Measurements from ENCODE around the gene INTS11. TPM values are rescaled to one million over a fixed set of nuclear protein-coding genes. Genes with fewer than 3 reads are reported as not detected.

The INTS11 gene
- total and polyA plus RNA-seq, 2 experiments from 2014 or later: 102 to 161 TPM

DNA sequence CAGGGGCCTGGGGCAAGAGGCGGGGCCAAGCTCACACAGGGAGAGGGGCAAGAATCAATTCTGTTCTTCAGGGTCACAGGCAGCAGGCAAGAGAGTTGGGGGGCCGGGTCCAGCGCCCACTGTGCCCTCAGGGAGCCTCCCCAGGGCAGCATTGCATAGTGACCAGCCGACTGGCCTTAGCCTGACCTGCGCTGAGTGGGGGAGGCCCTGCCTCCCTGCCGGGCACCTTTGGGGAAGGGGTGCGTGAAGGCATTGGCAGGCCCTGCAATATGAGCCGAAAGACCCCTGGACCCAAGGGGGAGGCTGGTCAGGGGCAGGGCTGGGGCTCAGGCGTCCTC is 32.0 kb downstream of the INTS11 start:
- DNase-seq (ENCODE audit: low spot score) (no peak), ATAC-seq (no peak)
- Histone ChIP-seq H3K4me2 (no peak overlapping the region), H3K36me3 (ENCODE audit: insufficient read depth) (no peaks in the 10 kb centered on the region), H3K4me3 (no peak overlapping the region), H2AFZ (no peak overlapping the region), H3K27ac (ENCODE audit: low read depth) (no peak overlapping the region), H3K4me1 (ENCODE audit: insufficient read depth) (no peaks in the 10 kb centered on the region), H3K27me3 (ENCODE audit: insufficient read depth) (no peaks in the 10 kb centered on the region), H3F3A (replicated peaks; ENCODE audit: low read depth) (0 out of 2 replicates have a peak, but pooled peaks cover 9% of the 10 kb centered on the region), H3K79me2 (replicated peaks; ENCODE audit: insufficient read depth) (no peaks in the 10 kb centered on the region), H3K9me2 (ENCODE audit: insufficient read depth) (no peaks in the 10 kb centered on the region), H4K20me1 (replicated peaks; ENCODE audit: insufficient read depth) (no peaks in the 10 kb centered on the region)
- Mint-ChIP-seq H3K27ac (no peak overlapping the region), H3K9me3 (peaks cover 3% of the 10 kb centered on the region; the same call in 2 of the 3 replicates), H3K4me1 (peaks cover 4% of the 10 kb centered on the region; the same call in 1 of the 3 replicates), H3K27me3 (ENCODE audit: insufficient read depth, low read depth, poor library complexity) (peaks cover 11% of the 10 kb centered on the region), H3K4me3 (no peak overlapping the region), H3K36me3 (ENCODE audit: low read depth) (no peaks in the 10 kb centered on the region)
- TF ChIP-seq EZH2phosphoT487 (IDR thresholded peaks at IDR 0.05; ENCODE audit: unreplicated experiment) (no peak), CREB1 (CRISPR knock-in tag; IDR thresholded peaks at IDR 0.05; ENCODE audit: low read depth) (no peak), ZNF114 (CRISPR knock-in tag; IDR thresholded peaks at IDR 0.05) (no peak), ZNF331 (CRISPR knock-in tag; IDR thresholded peaks at IDR 0.05; ENCODE audit: low read depth) (no peak), NANOG (IDR thresholded peaks at IDR 0.05; ENCODE audit: borderline replicate concordance) (no peak), JUNB (IDR thresholded peaks at IDR 0.05; ENCODE audit: unreplicated experiment) (no peak), POLR2AphosphoS5 (IDR thresholded peaks at IDR 0.05; ENCODE audit: low read depth) (no peak), STAT1 (IDR thresholded peaks at IDR 0.05; ENCODE audit: unreplicated experiment) (no peak), EZH2 (IDR thresholded peaks at IDR 0.05; ENCODE audit: low read depth, unreplicated experiment) (no peak)
- TF ChIP-seq, protein P1, sequence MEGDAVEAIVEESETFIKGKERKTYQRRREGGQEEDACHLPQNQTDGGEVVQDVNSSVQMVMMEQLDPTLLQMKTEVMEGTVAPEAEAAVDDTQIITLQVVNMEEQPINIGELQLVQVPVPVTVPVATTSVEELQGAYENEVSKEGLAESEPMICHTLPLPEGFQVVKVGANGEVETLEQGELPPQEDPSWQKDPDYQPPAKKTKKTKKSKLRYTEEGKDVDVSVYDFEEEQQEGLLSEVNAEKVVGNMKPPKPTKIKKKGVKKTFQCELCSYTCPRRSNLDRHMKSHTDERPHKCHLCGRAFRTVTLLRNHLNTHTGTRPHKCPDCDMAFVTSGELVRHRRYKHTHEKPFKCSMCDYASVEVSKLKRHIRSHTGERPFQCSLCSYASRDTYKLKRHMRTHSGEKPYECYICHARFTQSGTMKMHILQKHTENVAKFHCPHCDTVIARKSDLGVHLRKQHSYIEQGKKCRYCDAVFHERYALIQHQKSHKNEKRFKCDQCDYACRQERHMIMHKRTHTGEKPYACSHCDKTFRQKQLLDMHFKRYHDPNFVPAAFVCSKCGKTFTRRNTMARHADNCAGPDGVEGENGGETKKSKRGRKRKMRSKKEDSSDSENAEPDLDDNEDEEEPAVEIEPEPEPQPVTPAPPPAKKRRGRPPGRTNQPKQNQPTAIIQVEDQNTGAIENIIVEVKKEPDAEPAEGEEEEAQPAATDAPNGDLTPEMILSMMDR (conservative IDR thresholded peaks at IDR 0.05; ENCODE audit: low read depth in 2 of 2): no peak
- TF ChIP-seq, protein P2, sequence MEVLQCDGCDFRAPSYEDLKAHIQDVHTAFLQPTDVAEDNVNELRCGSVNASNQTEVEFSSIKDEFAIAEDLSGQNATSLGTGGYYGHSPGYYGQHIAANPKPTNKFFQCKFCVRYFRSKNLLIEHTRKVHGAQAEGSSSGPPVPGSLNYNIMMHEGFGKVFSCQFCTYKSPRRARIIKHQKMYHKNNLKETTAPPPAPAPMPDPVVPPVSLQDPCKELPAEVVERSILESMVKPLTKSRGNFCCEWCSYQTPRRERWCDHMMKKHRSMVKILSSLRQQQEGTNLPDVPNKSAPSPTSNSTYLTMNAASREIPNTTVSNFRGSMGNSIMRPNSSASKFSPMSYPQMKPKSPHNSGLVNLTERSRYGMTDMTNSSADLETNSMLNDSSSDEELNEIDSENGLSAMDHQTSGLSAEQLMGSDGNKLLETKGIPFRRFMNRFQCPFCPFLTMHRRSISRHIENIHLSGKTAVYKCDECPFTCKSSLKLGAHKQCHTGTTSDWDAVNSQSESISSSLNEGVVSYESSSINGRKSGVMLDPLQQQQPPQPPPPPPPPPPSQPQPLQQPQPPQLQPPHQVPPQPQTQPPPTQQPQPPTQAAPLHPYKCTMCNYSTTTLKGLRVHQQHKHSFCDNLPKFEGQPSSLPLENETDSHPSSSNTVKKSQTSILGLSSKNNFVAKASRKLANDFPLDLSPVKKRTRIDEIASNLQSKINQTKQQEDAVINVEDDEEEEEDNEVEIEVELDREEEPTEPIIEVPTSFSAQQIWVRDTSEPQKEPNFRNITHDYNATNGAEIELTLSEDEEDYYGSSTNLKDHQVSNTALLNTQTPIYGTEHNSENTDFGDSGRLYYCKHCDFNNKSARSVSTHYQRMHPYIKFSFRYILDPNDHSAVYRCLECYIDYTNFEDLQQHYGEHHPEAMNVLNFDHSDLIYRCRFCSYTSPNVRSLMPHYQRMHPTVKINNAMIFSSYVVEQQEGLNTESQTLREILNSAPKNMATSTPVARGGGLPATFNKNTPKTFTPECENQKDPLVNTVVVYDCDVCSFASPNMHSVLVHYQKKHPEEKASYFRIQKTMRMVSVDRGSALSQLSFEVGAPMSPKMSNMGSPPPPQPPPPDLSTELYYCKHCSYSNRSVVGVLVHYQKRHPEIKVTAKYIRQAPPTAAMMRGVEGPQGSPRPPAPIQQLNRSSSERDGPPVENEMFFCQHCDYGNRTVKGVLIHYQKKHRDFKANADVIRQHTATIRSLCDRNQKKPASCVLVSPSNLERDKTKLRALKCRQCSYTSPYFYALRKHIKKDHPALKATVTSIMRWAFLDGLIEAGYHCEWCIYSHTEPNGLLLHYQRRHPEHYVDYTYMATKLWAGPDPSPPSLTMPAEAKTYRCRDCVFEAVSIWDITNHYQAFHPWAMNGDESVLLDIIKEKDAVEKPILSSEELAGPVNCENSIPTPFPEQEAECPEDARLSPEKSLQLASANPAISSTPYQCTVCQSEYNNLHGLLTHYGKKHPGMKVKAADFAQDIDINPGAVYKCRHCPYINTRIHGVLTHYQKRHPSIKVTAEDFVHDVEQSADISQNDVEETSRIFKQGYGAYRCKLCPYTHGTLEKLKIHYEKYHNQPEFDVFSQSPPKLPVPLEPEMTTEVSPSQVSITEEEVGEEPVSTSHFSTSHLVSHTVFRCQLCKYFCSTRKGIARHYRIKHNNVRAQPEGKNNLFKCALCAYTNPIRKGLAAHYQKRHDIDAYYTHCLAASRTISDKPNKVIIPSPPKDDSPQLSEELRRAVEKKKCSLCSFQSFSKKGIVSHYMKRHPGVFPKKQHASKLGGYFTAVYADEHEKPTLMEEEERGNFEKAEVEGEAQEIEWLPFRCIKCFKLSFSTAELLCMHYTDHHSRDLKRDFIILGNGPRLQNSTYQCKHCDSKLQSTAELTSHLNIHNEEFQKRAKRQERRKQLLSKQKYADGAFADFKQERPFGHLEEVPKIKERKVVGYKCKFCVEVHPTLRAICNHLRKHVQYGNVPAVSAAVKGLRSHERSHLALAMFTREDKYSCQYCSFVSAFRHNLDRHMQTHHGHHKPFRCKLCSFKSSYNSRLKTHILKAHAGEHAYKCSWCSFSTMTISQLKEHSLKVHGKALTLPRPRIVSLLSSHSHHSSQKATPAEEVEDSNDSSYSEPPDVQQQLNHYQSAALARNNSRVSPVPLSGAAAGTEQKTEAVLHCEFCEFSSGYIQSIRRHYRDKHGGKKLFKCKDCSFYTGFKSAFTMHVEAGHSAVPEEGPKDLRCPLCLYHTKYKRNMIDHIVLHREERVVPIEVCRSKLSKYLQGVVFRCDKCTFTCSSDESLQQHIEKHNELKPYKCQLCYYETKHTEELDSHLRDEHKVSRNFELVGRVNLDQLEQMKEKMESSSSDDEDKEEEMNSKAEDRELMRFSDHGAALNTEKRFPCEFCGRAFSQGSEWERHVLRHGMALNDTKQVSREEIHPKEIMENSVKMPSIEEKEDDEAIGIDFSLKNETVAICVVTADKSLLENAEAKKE (CRISPR knock-in tag; IDR thresholded peaks at IDR 0.05): no peak
- TF ChIP-seq, protein P3, sequence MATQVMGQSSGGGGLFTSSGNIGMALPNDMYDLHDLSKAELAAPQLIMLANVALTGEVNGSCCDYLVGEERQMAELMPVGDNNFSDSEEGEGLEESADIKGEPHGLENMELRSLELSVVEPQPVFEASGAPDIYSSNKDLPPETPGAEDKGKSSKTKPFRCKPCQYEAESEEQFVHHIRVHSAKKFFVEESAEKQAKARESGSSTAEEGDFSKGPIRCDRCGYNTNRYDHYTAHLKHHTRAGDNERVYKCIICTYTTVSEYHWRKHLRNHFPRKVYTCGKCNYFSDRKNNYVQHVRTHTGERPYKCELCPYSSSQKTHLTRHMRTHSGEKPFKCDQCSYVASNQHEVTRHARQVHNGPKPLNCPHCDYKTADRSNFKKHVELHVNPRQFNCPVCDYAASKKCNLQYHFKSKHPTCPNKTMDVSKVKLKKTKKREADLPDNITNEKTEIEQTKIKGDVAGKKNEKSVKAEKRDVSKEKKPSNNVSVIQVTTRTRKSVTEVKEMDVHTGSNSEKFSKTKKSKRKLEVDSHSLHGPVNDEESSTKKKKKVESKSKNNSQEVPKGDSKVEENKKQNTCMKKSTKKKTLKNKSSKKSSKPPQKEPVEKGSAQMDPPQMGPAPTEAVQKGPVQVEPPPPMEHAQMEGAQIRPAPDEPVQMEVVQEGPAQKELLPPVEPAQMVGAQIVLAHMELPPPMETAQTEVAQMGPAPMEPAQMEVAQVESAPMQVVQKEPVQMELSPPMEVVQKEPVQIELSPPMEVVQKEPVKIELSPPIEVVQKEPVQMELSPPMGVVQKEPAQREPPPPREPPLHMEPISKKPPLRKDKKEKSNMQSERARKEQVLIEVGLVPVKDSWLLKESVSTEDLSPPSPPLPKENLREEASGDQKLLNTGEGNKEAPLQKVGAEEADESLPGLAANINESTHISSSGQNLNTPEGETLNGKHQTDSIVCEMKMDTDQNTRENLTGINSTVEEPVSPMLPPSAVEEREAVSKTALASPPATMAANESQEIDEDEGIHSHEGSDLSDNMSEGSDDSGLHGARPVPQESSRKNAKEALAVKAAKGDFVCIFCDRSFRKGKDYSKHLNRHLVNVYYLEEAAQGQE (IDR thresholded peaks at IDR 0.05; ENCODE audit: unreplicated experiment): no peak
- TF ChIP-seq, protein P4, sequence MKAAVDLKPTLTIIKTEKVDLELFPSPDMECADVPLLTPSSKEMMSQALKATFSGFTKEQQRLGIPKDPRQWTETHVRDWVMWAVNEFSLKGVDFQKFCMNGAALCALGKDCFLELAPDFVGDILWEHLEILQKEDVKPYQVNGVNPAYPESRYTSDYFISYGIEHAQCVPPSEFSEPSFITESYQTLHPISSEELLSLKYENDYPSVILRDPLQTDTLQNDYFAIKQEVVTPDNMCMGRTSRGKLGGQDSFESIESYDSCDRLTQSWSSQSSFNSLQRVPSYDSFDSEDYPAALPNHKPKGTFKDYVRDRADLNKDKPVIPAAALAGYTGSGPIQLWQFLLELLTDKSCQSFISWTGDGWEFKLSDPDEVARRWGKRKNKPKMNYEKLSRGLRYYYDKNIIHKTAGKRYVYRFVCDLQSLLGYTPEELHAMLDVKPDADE (IDR thresholded peaks at IDR 0.05): no peak

Measured in GM23338 (cell line).